GM15510 (cell line): ENCODE measurements around the gene KCNH6.

Experiments
- POLR2A ChIP-seq: IDR thresholded peaks from 3 replicates; pipeline ENCODE4 v1.6.1; 2011; ENCODE audit warnings: borderline replicate concordance; ENCODE audit not compliant: insufficient read length; ENCODE audit errors: extremely low read depth

KCNH6 gene

DNA sequence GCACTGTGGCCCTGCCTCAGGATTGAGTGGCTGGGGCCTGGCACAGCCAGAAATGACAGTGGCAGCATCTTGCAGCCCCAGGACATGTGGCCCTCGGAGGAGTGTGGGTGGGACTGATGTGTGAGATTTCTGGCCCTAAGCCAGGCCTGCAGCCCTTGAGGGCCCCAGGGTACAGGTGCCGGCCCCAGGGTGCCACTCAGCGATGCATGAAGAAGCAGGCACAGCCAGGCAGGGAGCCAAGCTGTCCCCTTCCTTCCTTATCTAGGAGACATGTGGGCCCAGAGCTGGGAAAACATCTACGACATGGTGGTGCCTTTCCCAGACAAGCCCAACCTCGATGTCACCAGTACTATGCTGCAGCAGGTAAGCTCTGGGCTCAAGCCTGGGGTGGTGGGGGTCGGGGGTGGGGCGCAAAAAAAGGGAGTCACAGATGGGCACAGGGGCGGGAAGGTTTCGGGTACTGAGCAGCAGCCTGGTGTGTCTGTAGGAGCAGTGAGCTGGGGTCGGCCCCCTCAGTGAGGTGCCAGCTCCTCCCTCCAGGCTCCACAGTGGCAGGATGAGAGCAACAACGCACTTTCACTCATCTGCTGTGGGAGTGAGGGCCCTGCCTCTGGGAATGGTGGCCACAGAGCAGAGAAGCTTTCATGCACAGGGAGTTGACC, 42.2 kb upstream of the KCNH6 start:
- TF ChIP-seq POLR2A = no peak

DNA sequence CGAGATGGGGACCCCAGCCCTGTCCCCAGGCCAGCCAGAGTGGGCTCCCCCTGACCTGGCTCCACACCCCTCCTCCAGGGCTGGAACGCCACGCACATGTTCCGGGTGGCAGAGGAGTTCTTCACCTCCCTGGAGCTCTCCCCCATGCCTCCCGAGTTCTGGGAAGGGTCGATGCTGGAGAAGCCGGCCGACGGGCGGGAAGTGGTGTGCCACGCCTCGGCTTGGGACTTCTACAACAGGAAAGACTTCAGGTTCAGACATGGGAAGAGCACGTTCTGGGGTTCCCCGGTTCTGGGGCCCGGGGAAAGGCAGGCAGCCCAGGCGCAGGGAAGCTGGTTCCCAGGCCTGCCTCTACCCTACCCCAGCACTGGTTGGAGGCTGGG, 41.7 kb upstream of the KCNH6 start:
- no peak for TF ChIP-seq POLR2A

DNA sequence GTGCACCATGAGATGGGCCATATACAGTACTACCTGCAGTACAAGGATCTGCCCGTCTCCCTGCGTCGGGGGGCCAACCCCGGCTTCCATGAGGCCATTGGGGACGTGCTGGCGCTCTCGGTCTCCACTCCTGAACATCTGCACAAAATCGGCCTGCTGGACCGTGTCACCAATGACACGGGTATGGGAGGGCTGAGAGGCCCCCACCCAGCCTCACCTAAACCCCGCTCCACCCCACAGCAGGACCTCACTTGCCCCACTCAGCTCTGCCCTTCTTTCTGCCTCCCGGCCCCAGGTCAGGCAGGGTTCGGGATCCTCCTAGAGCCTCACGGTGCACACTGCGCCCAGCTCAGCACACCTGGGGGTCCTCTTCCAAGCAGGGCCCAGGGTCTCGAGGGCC, 40.6 kb upstream of the KCNH6 start:
- TF ChIP-seq POLR2A = no peak

DNA sequence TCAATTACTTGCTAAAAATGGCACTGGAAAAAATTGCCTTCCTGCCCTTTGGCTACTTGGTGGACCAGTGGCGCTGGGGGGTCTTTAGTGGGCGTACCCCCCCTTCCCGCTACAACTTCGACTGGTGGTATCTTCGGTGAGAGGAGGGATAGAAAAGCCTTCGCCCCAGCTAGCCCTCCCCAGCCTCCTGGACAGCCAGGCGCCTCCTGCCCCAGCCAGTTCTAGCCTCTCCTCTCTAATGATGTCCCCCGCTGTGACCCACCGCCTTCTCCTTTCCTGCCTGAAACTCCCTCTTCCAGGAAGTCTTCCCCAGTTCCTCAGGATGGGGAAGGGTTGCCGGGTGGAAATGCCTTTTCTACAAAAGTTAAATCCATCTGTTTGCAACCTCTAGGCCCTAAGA, 40.1 kb upstream of the KCNH6 start:
- TF ChIP-seq POLR2A = no peak

DNA sequence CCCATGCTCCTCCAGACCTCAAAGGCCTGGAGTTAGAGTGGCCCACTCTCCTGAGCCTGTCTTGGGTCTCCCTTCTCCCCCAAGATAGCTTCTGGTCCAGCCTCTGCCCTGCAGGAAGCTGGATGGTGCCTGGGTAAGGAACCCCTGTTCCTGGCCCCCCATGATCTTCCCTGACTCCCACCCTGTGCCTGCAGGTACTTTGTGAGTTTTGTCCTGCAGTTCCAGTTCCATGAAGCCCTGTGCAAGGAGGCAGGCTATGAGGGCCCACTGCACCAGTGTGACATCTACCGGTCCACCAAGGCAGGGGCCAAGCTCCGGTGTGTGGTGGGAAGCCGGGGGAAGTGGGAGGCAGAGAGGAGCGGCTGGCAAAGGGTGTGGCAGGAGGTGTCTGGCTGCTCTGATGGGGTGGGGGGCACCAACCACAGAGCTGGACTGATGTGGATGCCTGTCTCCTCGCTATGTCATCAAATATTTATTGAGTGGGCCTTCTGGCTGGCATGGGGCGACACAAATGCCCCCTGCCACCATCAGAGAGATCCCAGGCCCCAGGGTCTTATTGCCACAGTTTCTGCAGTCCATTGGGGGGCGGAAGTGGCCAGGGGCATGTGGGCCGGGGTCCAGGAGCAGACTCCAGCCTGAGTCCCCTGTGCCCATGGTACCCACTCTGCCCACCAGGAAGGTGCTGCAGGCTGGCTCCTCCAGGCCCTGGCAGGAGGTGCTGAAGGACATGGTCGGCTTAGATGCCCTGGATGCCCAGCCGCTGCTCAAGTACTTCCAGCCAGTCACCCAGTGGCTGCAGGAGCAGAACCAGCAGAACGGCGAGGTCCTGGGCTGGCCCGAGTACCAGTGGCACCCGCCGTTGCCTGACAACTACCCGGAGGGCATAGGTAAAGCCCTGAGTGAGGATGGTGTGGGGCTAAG, 39.2 kb upstream of the KCNH6 start:
- TF ChIP-seq POLR2A = no peak

DNA sequence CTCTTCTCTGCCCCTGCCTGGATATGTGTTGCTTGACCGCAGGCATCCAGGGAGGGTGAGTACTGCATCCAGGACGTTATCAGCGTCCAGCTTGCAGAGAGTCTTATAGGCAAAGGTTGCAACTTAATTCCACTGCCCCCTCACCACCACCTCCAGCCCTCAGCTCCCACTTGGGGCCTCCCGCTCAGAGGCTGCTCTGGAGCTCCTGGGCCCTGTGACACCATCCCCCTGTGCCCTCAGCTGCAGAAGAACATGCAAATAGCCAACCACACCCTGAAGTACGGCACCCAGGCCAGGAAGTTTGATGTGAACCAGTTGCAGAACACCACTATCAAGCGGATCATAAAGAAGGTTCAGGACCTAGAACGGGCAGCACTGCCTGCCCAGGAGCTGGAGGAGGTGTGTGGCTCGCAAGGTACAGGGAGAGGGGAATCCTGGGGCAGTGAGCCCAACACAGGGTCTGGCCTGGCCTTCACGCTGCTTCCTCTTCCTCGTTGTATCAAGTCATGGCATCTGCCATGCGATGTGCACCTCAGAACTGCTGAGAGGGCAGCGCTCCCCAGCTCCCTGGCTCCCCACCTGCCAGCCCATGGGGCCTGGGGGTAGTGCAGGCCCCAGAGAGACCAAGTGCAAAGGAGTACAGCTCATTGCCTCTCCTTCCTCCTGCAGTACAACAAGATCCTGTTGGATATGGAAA, 36.7 kb upstream of the KCNH6 start:
- TF ChIP-seq POLR2A = no peak

DNA sequence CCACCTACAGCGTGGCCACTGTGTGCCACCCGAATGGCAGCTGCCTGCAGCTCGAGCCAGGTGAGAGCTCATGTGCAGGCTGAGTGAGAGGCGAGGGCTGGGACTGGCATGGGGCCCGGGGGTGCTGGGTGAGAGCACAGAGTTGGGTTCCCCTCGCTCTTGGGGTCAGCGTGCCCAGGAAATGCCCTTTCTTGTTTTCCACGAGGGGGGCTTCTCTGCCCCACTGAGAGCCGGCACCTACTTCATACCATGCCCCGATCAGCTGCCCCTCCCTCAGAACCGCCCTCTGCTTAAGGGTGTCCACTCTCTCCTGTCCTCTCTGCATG, 36.2 kb upstream of the KCNH6 start:
- no peak for TF ChIP-seq POLR2A

DNA sequence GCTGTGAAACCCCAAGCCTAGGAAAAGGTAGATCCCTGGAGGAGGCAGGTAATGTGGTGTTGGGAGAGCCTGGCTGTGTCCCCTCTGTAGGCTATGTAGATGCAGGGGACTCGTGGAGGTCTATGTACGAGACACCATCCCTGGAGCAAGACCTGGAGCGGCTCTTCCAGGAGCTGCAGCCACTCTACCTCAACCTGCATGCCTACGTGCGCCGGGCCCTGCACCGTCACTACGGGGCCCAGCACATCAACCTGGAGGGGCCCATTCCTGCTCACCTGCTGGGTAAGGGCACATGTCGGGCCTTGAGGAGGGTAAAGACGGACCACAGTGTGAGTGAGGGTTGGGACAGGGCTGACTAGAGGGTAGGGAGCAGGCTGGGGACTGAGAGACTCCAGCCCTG, 34.3 kb upstream of the KCNH6 start:
- no peak for TF ChIP-seq POLR2A

DNA sequence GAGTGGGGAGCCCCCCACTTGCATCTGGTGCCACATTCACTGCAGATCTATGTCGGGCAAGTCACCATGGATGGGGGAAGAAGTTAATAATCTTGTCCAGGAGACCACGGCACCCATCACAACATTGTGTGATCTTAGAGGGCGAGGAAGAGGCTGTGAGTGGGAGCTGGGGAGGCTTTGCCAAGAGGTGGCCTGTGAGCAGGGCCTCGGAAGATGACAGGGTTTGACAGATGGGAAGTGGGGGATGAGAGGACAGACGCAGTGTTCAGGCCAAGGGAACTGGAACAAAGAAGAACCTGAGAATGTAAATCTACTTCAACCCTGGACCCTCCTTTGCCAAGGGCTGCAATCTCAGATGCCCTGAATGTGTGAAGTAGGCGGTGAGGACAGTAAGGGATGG, 33.9 kb upstream of the KCNH6 start:
- TF ChIP-seq POLR2A = no peak

DNA sequence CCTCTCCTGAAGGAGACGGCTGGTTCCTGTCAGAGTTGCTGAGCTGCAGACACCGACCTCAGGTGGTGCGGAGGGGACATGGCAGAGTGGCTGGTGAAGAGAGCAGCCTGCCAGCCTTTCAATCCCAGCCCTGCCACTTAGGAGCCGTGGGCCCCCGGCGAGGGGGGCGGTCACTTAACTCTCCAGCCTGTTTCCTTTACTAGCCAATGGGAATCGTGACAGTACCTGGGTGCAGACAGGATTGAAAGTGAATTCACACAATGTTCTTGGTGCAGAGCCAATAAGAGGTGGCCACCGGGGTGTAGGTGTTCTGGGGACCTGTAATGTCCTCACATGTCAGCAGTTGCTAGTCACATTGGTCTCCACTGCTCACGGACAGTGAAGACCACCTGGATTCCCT, 32.8 kb upstream of the KCNH6 start:
- TF ChIP-seq POLR2A = no peak

DNA sequence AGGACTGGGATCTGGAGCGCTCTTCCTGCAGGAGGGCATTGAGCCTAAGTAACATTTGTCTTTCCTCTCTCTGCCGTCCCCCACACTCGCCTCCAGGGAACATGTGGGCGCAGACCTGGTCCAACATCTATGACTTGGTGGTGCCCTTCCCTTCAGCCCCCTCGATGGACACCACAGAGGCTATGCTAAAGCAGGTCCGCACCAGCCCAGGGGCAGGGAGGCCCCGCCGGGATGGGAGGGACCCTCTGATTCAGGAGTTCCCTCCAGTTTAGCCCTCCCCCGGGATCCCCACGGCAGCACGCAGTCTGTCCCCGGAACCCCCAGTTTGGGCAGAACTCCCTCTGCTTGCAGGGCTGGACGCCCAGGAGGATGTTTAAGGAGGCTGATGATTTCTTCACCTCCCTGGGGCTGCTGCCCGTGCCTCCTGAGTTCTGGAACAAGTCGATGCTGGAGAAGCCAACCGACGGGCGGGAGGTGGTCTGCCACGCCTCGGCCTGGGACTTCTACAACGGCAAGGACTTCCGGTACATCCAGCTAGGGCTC, 32.2 kb upstream of the KCNH6 start:
- no peak for TF ChIP-seq POLR2A

DNA sequence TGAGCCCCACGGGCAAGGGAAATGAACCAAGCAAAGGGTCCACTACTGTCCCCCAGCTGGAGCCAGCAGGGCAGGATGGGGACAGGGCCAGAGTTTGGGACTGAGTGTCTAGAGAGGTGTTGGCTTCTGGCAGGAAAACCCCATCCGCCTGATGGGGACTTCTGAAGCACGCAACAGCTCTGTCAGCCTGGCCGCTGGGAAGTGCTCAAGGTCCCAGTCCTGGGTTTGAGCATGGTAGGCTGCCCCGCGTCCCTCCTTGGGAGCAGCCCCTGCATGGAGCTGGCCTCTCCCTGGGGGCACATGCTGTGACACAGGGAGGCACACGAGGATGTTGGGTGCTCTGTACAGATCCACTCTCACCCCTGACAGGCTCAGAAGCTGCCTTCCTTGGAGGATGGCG, 31.7 kb upstream of the KCNH6 start:
- no peak for TF ChIP-seq POLR2A

DNA sequence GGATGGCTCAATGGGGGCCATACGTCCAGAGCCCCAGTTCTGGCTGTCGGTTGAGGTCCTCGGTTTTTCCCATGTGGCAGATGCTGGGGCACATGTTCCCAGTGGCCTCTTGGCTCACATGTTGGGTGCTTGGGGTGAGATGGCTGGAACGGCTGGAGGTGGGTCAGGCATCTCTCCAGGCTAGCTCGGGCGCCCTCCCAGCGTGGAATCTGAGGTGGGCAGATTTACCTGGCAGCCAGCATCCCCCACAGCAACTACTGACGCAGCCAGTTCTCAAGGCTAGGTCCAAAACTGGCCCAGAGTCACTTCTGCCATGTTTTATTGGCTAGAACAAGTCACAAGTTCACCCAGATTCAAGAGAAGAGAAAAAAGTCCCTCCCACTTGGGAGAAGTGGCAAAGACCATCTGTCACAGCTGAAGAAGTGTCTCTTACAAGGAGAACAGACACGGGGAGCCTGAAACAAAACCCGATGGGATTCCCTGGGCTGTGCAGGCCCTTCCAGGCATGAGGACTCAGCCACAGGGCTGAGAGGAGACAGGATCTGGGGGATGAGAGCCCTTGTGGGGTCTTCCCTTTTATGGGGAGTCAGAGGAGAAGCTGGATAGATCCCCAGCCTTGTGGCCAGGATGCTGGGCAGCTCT, 31.1 kb upstream of the KCNH6 start:
- TF ChIP-seq POLR2A = no peak

DNA sequence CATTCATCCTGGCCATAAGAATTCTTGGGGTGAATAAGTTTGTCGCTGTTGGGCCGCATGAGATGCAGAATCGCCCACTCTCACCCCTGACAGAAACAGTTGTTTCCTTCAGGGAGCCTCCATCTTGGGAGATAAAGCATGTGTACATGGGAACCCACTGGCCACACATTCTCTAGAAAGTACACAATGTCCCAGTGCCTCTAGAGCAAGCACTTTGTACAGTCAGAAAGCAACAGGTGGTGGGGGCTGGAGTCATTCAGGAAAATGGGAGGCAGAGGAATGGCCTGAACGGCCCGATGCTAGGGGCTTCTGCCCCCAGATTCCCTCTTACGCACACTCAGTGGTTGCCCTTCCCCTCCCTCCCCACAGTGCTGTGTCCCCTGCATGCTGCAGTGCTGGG, 30.2 kb upstream of the KCNH6 start:
- no peak for TF ChIP-seq POLR2A

DNA sequence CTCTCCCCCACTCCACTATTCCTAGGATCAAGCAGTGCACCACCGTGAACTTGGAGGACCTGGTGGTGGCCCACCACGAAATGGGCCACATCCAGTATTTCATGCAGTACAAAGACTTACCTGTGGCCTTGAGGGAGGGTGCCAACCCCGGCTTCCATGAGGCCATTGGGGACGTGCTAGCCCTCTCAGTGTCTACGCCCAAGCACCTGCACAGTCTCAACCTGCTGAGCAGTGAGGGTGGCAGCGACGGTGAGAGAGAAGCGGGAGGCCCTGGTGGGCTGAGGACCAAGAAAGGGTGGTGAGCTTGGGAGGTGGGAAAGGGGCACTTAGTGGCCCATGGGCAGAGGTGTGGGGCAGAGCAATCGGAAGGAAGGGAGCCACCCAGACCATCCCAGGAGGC, 29.7 kb upstream of the KCNH6 start:
- TF ChIP-seq POLR2A = no peak

DNA sequence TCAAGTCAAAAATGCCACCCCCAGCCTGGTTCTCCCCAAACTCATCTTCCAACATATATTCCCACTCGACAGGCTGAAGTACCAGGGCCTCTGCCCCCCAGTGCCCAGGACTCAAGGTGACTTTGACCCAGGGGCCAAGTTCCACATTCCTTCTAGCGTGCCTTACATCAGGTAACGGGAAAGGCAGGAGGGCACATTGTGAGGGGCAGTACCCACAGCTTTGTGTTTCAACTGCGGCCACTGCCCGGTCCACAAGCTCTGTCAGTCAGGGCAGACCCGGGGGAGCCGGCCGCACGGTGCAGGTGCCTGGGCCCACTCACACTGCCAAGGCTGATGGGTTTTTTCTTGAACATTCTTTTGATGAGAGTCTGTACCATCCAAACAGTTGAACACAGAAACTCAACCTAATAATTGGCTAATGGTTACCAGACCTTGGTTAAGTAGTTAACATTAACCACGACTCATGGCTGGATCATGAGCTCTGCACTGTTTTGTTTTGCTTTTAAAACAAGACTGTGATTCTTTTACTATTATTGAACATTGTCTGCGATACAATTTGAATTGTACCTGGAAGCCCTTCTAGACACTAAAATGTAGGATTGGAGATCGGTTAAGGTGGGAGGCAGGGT, 28.7 kb upstream of the KCNH6 start:
- no peak for TF ChIP-seq POLR2A

DNA sequence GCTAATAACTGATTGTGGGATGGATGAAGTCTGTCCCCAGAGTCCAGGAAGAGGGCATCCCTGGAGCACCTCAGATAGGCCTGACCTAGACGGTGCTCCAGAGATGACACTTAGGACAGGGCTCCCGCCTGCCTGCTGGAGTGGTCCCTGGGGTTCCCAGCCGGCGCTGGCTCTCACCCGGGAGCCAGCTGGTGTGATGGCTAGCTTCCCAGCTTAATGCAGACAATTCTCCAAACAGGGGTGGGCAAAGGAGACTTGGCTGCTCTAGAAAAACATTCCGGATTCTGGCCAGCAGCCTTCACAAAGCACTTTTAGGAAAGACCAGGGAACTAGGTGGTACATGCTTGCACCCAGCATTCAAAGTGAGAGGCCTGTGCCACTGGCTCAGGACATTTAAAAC, 27.7 kb upstream of the KCNH6 start:
- no peak for TF ChIP-seq POLR2A
